TTC549 (cell line): Measurements from ENCODE around the gene RAB3IL1.
"Not testable (repeated sequence)": the region's sequence is repeated elsewhere in the genome, so short reads cannot be mapped to it uniquely, and the experiment has no call there.

Source experiments
- FAIRE-seq: peaks from 2 replicates; lab custom pipeline; 2012; peaks lifted over from hg19 to GRCh38; lab: Jason Lieb, UNC

The RAB3IL1 gene

GRCh38 chr11:61917334-61918109 is at the start of gene RAB3IL1:
Gene RAB3IL1 (minus strand): TSS chr11:61917566. CDS start chr11:61917367, 199 bp downstream.
- FAIRE-seq: no peak

DNA sequence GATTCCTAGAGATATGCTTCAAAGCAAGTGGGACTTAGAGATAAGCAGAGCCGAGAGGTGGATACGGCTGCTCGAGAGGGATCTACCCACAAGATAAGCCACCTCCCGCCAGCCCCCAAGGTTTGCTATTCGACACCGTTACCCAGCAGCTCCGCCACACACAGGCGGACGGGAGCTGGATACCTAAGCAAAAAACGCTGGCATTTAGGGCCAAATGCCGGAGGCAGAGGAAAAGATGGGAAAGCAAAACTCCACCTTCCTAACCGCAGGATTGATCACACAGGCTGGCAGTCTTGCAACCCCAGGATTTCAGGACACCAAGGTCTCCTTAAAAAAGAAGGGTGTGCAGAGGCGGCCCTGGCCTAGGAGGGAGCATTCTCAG is 49.4 kb upstream of the RAB3IL1 start:
- no peak for FAIRE-seq

DNA sequence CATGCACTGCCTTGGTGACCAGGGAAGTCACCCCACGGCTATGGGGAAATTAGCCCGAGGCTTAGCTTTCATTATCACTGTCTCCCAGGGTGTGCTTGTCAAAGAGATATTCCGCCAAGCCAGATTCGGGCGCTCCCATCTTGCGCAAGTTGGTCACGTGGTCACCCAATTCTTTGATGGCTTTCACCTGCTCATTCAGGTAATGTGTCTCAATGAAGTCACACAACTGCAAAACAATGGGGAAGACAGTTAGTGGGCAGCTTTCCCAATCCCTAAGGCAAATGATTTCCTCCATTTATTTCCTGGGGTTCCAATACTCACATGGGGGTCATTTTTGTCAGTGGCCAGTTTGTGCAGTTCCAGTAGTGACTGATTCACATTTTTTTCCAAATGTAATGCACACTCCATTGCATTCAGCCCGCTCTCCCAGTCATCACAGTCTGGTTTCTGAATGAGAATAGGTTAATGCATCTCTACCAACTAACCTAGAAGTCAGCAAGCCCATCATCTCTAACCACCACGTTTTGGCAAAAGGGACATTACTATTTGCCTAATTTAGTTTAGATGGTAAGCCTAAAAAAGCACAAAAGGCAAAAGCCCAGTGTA is 47.4 kb upstream of the RAB3IL1 start:
- not testable (repeated sequence) for FAIRE-seq

DNA sequence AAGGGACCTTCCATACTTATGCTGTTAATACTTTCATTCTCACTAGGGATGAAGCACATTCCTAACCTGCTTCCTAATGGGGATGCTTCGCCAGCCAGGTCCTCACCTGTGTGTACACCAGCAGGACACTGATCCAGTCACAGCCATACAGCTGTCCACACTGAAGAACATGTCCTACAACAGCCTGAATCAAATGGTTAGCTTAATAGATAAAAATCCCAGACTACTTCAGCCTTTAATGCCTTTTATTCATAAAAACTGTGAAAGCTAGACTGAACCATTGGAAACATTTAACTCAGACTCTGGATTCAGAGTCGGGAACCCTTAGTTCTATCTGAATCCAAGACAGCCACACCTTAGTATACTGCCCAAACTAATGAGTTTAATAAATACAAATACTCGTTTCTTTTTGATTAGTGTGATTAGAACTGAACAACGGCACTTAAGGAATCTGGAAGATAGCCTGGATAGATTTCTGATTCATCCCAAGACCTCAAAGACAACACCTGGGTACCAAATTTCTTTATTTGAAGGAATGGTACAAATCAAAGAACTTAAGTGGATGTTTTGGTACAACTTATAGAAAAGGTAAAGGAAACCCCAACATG is 46.8 kb upstream of the RAB3IL1 start:
- FAIRE-seq: no peak

- FAIRE-seq: no peak
Measured at GRCh38 chr11:61963282-61964057, 46.1 kb upstream of the RAB3IL1 start.

- no peak for FAIRE-seq
Measured at GRCh38 chr11:61963016-61963281, 45.6 kb upstream of the RAB3IL1 start.

DNA sequence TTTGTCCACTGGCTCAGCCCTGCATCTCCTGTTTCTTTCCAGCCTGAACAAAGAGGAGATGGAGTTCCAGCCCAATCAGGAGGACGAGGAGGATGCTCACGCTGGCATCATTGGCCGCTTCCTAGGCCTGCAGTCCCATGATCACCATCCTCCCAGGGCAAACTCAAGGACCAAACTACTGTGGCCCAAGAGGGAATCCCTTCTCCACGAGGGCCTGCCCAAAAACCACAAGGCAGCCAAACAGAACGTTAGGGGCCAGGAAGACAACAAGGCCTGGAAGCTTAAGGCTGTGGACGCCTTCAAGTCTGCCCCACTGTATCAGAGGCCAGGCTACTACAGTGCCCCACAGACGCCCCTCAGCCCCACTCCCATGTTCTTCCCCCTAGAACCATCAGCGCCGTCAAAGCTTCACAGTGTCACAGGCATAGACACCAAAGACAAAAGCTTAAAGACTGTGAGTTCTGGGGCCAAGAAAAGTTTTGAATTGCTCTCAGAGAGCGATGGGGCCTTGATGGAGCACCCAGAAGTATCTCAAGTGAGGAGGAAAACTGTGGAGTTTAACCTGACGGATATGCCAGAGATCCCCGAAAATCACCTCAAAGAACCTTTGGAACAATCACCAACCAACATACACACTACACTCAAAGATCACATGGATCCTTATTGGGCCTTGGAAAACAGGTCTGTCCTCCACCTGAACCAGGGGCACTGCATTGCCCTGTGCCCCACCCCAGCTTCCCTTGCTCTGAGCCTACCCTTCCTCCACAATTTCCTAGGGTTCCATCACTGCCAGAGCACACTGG is 45.0 kb upstream of the RAB3IL1 start:
- FAIRE-seq: no peak

GRCh38 chr11:61961570-61962212 is 44.3 kb upstream of the RAB3IL1 start:
- no peak for FAIRE-seq

DNA sequence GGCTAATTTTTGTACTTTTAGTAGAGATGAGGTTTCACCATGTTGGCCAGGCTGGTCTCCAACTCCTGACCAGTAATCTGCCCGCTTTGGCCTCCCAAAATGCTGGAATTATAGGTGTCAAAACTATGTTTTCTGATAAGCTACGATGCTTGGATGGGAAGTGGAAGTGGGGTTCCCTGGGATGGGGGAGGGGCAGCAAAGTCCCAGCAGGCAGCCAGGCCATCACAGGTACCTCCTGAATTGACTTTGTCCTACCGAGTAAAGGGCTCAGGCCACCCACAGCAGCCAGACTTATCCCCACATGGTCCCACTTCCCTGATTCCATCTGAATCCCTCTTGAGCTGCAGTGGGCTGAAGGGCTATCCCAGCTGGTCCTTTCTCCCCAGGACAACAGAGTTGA is 43.2 kb upstream of the RAB3IL1 start:
- FAIRE-seq: no peak

- FAIRE-seq: no peak
Measured at GRCh38 chr11:61959678-61960077, 42.3 kb upstream of the RAB3IL1 start.

DNA sequence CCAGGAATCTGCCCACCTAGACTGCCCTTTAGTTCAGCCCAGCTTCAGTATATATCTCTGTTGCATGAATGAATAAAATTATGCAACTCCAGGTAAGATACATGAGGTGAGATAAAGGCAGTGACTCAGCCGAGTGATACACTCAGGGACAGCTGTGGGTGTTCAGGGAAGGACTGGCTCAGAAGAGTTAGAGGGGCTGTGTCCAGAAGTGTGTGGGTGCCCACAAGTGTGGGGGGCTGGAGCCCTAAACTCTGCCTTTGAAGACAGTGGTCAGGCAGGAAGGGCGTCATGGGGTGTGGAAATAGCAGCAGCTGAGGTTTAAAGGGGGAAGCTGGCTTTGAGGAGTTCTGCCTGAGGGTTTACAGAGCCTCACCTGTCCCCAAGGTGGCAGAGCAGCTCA is 41.7 kb upstream of the RAB3IL1 start:
- no peak for FAIRE-seq

GRCh38 chr11:61958590-61958989 is 41.2 kb upstream of the RAB3IL1 start:
- no peak for FAIRE-seq

GRCh38 chr11:61957021-61957770 is 39.8 kb upstream of the RAB3IL1 start:
- no peak for FAIRE-seq

DNA sequence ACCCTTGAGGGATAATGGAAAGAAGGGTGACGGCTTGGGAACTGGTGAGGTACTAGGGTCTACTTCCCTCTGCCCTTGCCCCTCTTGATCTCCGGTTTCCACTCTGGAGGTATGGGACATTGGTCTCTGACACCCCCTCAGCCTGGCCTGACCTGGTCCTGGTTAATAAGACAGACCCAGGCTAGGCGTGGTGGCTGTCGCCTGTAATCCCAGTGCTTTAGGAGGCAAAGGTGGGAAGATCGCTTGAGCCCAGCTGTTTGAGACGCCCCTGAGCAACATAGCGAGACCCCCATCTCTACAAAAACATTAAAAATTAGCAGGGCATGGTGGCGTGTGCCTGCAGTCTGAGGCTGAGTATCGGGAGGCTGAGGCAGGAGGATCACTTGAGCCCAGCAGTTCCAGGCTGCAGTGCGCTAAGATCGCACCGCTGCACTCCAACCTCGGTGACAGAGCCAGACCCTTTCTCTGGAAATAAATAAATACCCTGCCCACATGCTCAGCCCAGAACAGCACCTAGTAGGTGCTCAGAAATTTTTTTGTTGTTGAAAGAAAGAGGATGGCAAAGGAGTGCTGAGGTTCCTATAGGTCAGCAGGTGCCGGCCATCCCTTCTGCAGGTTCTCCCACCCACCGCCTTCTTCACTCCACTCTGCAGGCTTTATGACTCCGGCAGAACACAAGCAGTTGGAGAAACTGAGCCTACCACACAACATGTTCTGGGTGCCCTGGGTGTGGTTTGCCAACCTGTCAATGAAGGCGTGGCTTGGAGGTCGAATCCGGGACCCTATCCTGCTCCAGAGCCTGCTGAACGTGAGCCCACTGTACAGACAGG is 39.0 kb upstream of the RAB3IL1 start:
- no peak for FAIRE-seq

GRCh38 chr11:61955422-61956135 is 38.2 kb upstream of the RAB3IL1 start:
- no peak for FAIRE-seq

- FAIRE-seq: no peak
Measured at GRCh38 chr11:61954851-61955421, 37.6 kb upstream of the RAB3IL1 start.

DNA sequence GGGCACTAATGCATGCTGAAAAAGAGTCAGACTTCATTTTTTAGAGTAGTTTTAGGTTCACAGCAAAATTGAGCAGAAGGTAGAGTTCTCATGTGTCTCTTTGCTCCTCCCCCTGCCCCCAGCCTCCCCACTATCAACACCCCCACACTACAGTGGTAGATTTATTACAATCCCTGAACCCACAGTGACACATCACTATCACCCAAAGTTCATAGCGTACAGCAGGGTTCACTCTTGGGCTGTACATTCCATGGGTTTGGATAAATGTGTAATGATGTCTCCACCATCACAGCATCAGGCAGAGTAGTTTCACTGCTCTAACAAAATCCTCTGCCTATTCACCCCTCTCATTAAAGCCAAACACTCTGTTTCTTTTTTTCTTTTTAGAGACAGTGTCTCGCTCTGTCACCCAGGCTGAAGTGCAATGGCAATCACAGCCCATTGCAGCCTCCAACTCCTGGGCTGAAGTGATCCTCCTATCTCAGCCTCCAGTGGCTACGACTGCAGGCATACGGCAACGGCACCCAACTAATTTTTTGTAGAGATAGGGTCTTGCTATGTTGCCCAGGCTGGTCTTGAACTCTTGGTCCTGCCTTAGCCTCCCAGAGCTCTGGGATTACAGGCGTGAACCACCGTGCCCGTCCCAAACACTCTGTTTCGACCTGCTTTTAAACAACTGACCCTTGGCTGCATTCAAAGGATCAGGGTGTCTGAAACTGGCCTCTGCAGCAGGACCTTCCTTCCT is 36.9 kb upstream of the RAB3IL1 start:
- no peak for FAIRE-seq

GRCh38 chr11:61953632-61954031 is 36.3 kb upstream of the RAB3IL1 start:
- FAIRE-seq: not testable (repeated sequence)
